DND-41 (cell line): Measurements from ENCODE around the gene RUNX1.

Source experiments
- ATAC-seq: fragments of 200-7000 bp; cut with Tn5 transposase; 3 replicates; pipeline ENCODE4 v1.9.1; 2021; ENCODE audit warnings: low read depth; ENCODE audit not compliant: insufficient read depth
- DNase-seq: peaks from one replicate; pipeline ENCODE4 v3.0.0-alpha.2; 2020
- H2AFZ ChIP-seq: 2 replicates; pipeline ENCODE4 v1.6.0; 2012; ENCODE audit warnings: low read depth, low read length
- H3K27ac ChIP-seq: 2 replicates; pipeline ENCODE4 v1.5.1; 2012; ENCODE audit warnings: low read length, inconsistent platforms
- H3K27me3 ChIP-seq: fragments of 200-600 bp; sonication (generic); 2 replicates; pipeline ENCODE4 v1.6.0; 2012; ENCODE audit warnings: low read length, mild to moderate bottlenecking, inconsistent platforms; ENCODE audit not compliant: insufficient read depth, poor library complexity
- H3K36me3 ChIP-seq: 2 replicates; pipeline ENCODE4 v1.5.1; 2012; ENCODE audit warnings: low read length, inconsistent platforms; ENCODE audit not compliant: insufficient read depth
- H3K4me1 ChIP-seq: 2 replicates; pipeline ENCODE4 v1.5.1; 2012; ENCODE audit warnings: mild to moderate bottlenecking, low read length; ENCODE audit not compliant: insufficient read depth
- H3K4me2 ChIP-seq: 2 replicates; pipeline ENCODE4 v1.6.0; 2012; ENCODE audit warnings: mild to moderate bottlenecking, moderate library complexity, low read length, inconsistent platforms; ENCODE audit not compliant: insufficient read depth
- H3K4me3 ChIP-seq, 2 experiments: fragments of 200-600 bp in 1 of 2; shearing (Covaris generic) in 1 of 2; 2 replicates each; pipeline ENCODE4 v1.5.1; 2012 to 2016; ENCODE audit warnings: inconsistent platforms in 2 of 2, low read length in 2 of 2, mild to moderate bottlenecking in 2 of 2, low read depth in 1 of 2, moderate library complexity in 1 of 2
- H3K79me2 ChIP-seq: 2 replicates; pipeline ENCODE4 v1.6.0; 2012; ENCODE audit warnings: low read length, inconsistent platforms; ENCODE audit not compliant: insufficient read depth
- H3K9ac ChIP-seq: 2 replicates; pipeline ENCODE4 v1.6.0; 2012; ENCODE audit warnings: low read depth, mild to moderate bottlenecking, inconsistent platforms, low read length, moderate library complexity
- H3K9me3 ChIP-seq: 2 replicates; pipeline ENCODE4 v1.5.1; 2012; ENCODE audit warnings: low read length, moderate library complexity, mild to moderate bottlenecking, inconsistent platforms; ENCODE audit not compliant: insufficient read depth, severe bottlenecking
- H4K20me1 ChIP-seq: 2 replicates; pipeline ENCODE4 v1.6.0; 2012; ENCODE audit warnings: low read length; ENCODE audit not compliant: insufficient read depth
- CTCF ChIP-seq: IDR thresholded peaks from 2 replicates; pipeline ENCODE4 v1.5.1; 2012; ENCODE audit warnings: borderline replicate concordance, low read length, moderate library complexity, mild to moderate bottlenecking; ENCODE audit not compliant: poor library complexity, severe bottlenecking; ENCODE audit errors: extremely low read depth
- EZH2 ChIP-seq: IDR thresholded peaks from 3 replicates; pipeline ENCODE4 v1.6.1; 2012; ENCODE audit warnings: borderline replicate concordance, low read depth, mild to moderate bottlenecking, moderate library complexity, low read length, inconsistent platforms; ENCODE audit not compliant: severe bottlenecking

Gene RUNX1

GRCh38 chr21:34810786-34811185 lies 238.3 kb downstream of the RUNX1 start:
- TF ChIP-seq CTCF (no peak), EZH2 (no peak)
- H3K4me1 ChIP-seq, result no peaks in the 10 kb centered on the region
- no peak overlapping the region for H2AFZ ChIP-seq
- no peak overlapping the region for H3K27ac ChIP-seq
- no peak overlapping the region for H3K4me2 ChIP-seq
- no peak overlapping the region for H3K4me3 ChIP-seq
- H3K9me3 ChIP-seq, result no peaks in the 10 kb centered on the region
- DNase-seq (no peak), ATAC-seq (no peak)
- peaks cover 42% of the 10 kb centered on the region for H4K20me1 ChIP-seq
- peaks cover 75% of the 10 kb centered on the region for H3K79me2 ChIP-seq
- no peaks in the 10 kb centered on the region for H3K27me3 ChIP-seq
- no peak overlapping the region for H3K9ac ChIP-seq
- peaks cover 96% of the 10 kb centered on the region for H3K36me3 ChIP-seq

- H3K4me2 ChIP-seq, result no peak overlapping the region
- no peak overlapping the region for H3K9ac ChIP-seq
- ATAC-seq, result no peak
- H3K79me2 ChIP-seq, result peaks cover 84% of the 10 kb centered on the region
- no peaks in the 10 kb centered on the region for H3K9me3 ChIP-seq
- H4K20me1 ChIP-seq, result peaks cover 42% of the 10 kb centered on the region
- TF ChIP-seq EZH2 (no peak), CTCF (no peak)
- peaks cover 93% of the 10 kb centered on the region for H3K36me3 ChIP-seq
- no peak overlapping the region for H3K4me3 ChIP-seq
- H2AFZ ChIP-seq, result no peak overlapping the region
- DNase-seq, result no peak
- no peaks in the 10 kb centered on the region for H3K27me3 ChIP-seq
- H3K4me1 ChIP-seq, result no peaks in the 10 kb centered on the region
- no peak overlapping the region for H3K27ac ChIP-seq
These were observed 239.3 kb downstream of the RUNX1 start for GRCh38 chr21:34809822-34810221.

- H3K4me3 ChIP-seq, result no peak overlapping the region
- H3K4me1 ChIP-seq, result no peaks in the 10 kb centered on the region
- no peak overlapping the region for H3K4me2 ChIP-seq
- ATAC-seq (0 out of 3 replicates have a peak, but pooled peaks have one; percentile 4), DNase-seq (no peak)
- no peak overlapping the region for H2AFZ ChIP-seq
- 0 out of 2 replicates have a peak overlapping the region, but pooled peaks have one; percentile 27 for H3K27ac ChIP-seq
- peaks cover 82% of the 10 kb centered on the region for H3K79me2 ChIP-seq
- H3K9me3 ChIP-seq, result no peaks in the 10 kb centered on the region
- H3K9ac ChIP-seq, result no peak overlapping the region
- H3K27me3 ChIP-seq, result no peaks in the 10 kb centered on the region
- no peak for TF ChIP-seq EZH2
- TF ChIP-seq CTCF, result no peak
- peaks cover 91% of the 10 kb centered on the region for H3K36me3 ChIP-seq
- peaks cover 40% of the 10 kb centered on the region for H4K20me1 ChIP-seq
These were observed 240.4 kb downstream of the RUNX1 start for GRCh38 chr21:34808569-34809204.
